GM12864 (cell line): Measurements from ENCODE around the gene GGT6.

ENCODE experiments used
- DNase-seq: peaks from one replicate; pipeline ENCODE4 v3.0.0-alpha.2; 2011; ENCODE audit warnings: low read depth
- H3K4me3 ChIP-seq: 2 replicates; pipeline ENCODE4 v1.5.1; 2011; ENCODE audit warnings: mild to moderate bottlenecking, low read depth, low read length, control low read depth
- CTCF ChIP-seq: IDR thresholded peaks from 2 replicates; pipeline ENCODE4 v1.5.1; 2011; ENCODE audit warnings: low read depth, mild to moderate bottlenecking, moderate library complexity, low read length, control low read depth, inconsistent platforms; ENCODE audit errors: missing control alignments

GGT6 gene

GRCh38 chr17:4551141-4551540, 9.2 kb downstream of the GGT6 start:
- DNase-seq: no peak
- TF ChIP-seq CTCF: peak; percentile 10
- no peak overlapping the region for H3K4me3 ChIP-seq

- TF ChIP-seq CTCF: no peak
- DNase-seq: no peak
- no peak overlapping the region for H3K4me3 ChIP-seq
Measured at GRCh38 chr17:4550534-4551039, 9.8 kb downstream of the GGT6 start.

DNA sequence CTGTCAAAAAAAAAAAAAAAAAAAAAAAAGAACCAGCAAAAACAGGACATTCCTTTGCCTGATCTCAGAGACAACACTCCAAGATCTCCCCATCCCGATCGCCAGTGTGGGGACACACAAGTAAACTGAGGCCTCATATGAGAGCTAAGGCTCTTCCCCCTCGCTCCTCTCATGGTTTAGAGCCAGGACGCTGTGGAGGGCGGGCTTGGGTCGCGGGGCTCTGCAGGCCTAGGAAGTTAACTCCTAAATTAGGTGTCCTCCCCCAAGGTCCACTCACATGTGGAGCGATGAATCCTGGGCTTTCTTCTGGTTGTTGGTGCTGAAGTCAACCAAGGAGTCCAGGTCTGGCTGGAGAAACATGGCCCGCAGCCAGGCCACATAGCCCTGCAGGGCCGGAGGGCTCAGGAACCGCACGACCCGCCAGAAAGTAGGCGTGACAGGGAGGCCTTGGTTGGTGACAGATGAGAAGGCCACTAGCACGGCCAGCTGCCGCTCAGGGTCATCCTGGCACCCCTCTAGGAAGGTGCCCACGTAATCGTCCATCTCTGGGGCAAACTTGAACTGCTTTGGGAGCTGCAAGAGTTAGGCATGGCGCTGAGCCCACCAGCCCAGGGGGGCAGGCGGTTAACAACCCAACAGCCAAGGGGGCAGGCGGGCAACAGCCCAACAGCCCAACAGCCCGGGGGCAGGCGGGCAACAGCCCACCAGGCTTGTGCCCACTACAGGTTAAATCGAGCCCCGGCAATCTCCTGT, 10.4 kb downstream of the GGT6 start:
- TF ChIP-seq CTCF: no peak
- H3K4me3 ChIP-seq: no peak overlapping the region
- no peak for DNase-seq

DNA sequence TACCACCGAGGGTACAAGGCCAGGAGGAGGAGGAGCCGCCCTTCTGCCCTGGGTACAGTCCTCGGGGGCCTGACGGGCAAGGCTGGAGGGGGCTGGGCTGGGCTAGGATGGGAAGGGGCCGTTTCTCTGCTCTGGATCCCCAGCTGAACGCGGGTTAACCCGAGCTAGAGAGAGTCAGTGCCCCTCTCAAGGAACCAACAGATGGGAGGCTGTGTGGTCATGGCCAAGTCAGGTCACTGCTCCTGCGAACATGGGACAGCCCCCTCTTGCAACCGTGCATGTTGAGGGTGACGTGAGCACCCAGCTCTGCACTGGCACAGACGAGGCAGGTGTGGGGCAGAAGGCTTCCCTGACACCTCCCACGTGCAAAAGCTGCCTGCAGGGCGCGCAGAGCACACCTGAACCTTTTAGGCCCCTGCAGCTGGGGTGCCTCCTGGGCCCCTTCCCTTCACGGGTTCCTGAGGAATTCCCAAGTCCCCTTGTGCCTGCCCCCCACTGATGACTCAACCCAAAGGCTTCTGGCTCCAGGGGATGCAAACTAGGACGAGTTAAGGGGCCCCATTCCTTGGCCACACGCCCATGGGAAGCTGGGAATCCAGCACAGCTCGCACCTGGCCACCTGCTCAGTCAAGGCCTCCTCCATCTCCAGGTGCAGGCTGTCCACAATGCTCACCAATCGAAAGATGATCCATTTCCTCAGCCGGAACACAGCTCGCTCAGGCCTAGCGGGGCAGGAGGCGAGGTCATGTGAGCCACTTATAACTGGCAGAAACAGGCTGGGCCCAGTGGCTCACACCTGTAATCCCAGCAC, 11.5 kb downstream of the GGT6 start:
- H3K4me3 ChIP-seq: no peak overlapping the region
- DNase-seq: no peak
- no peak for TF ChIP-seq CTCF

GRCh38 chr17:4548061-4548461, 12.3 kb downstream of the GGT6 start:
- no peak for TF ChIP-seq CTCF
- no peak for DNase-seq
- H3K4me3 ChIP-seq: no peak overlapping the region

DNA sequence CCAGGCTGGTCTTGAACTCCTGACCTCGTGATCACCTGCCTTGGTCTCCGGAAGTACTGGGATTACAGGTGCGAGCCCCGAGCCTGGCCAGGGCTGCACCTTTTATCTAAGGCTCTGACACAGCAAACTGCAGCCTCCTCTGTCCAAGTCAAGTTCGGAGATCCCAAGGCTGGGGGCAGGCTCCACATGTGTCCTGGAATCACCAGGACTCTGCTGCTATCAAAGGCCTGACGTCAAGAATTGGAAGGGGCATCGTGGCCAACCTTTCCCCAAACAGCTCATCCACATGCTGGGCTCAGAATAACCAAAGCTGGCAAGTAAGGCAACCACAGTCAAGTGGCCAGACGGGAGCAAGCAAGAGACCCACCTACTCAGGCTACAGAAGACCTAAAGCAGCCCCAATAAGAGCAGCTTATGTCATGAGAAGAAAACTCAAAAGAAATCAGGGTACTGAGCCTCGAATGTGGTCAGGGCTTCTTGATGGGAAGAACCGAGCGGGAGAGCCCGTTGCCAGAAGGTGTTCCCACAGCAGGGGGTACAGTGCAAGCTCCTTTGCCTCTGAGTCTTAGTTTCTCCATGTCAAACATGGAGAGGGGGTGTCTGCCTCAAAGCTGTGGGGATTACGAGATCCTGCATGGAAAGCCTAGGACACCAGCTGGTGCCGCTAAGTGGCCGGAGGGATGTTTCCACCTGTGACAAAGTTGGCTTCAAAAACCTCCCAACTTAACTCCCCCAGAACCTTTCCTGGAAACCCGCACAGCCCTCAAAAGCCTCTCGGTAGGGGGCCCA, 13.1 kb downstream of the GGT6 start:
- no peak for TF ChIP-seq CTCF
- DNase-seq: no peak
- no peak overlapping the region for H3K4me3 ChIP-seq
